ENCODE results near the gene COA5.

DNA sequence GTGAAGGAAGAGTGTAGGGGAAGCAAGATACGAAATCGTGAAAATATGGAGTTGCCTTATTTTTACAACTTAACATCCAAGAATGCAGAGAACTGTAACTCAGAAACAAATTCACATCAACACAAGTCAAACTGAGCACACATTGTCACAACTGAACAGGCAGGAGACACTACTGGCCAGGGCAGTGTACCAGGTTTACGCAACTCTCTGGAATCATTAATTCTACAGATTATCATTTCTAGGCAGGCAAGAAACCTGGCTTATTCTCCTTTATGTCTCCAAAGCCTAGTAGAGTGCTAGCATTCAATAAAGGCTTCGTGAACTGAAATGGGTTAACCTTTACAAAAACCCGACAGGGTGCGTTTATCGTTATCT, 584 bp downstream of the COA5 start:
- no peak for TF ChIP-seq EZH2 (IDR thresholded peaks at IDR 0.05; ENCODE audit: insufficient read depth, poor library complexity, severe bottlenecking)
- TF ChIP-seq EZH2phosphoT487 (IDR thresholded peaks at IDR 0.05; ENCODE audit: insufficient read depth, low read depth): no peak
